ENCODE results near the gene SLC2A4.

The SLC2A4 gene

GRCh38 chr17:7290166-7290565 is 8.6 kb downstream of the SLC2A4 start:
- TF ChIP-seq CTCF (conservative IDR thresholded peaks at IDR 0.05; ENCODE audit: low read depth, low read length), result no peak
- no peak overlapping the region for H3K4me3 ChIP-seq (ENCODE audit: low read length)
- no peak for DNase-seq (ENCODE audit: low read depth)

- TF ChIP-seq CTCF (conservative IDR thresholded peaks at IDR 0.05; ENCODE audit: low read depth, low read length), result no peak
- DNase-seq (ENCODE audit: low read depth), result no peak
- H3K4me3 ChIP-seq (ENCODE audit: low read length), result no peak overlapping the region
These were observed 9.2 kb downstream of the SLC2A4 start for GRCh38 chr17:7290685-7291084.

GRCh38 chr17:7292194-7292593 is 10.7 kb downstream of the SLC2A4 start:
- no peak for TF ChIP-seq CTCF (conservative IDR thresholded peaks at IDR 0.05; ENCODE audit: low read depth, low read length)
- DNase-seq (ENCODE audit: low read depth), result no peak
- H3K4me3 ChIP-seq (ENCODE audit: low read length), result no peak overlapping the region

GRCh38 chr17:7292729-7293128 is 11.2 kb downstream of the SLC2A4 start:
- no peak for TF ChIP-seq CTCF (conservative IDR thresholded peaks at IDR 0.05; ENCODE audit: low read depth, low read length)
- no peak overlapping the region for H3K4me3 ChIP-seq (ENCODE audit: low read length)
- no peak for DNase-seq (ENCODE audit: low read depth)

GRCh38 chr17:7293159-7293558 is 11.6 kb downstream of the SLC2A4 start:
- DNase-seq (ENCODE audit: low read depth), result no peak
- no peak for TF ChIP-seq CTCF (conservative IDR thresholded peaks at IDR 0.05; ENCODE audit: low read depth, low read length)
- no peak overlapping the region for H3K4me3 ChIP-seq (ENCODE audit: low read length)

- DNase-seq (ENCODE audit: low read depth), result no peak
- H3K4me3 ChIP-seq (ENCODE audit: low read length), result no peak overlapping the region
- no peak for TF ChIP-seq CTCF (conservative IDR thresholded peaks at IDR 0.05; ENCODE audit: low read depth, low read length)
These were observed 12.5 kb downstream of the SLC2A4 start for GRCh38 chr17:7293816-7294613.

- no peak for TF ChIP-seq CTCF (conservative IDR thresholded peaks at IDR 0.05; ENCODE audit: low read depth, low read length)
- H3K4me3 ChIP-seq (ENCODE audit: low read length), result no peak within 1 kb of the TSS
- no peak for DNase-seq (ENCODE audit: low read depth)
These were observed 13.2 kb downstream of the SLC2A4 start, which contains the start of gene YBX2 for GRCh38 chr17:7294614-7295153. Gene YBX2 (minus strand): TSS chr17:7294639. CDS start chr17:7294500, 139 bp downstream.
